ENCODE results near the gene PRPF40B. TPM values are rescaled to one million over a fixed set of nuclear protein-coding genes. Genes with fewer than 3 reads are reported as not detected.

PRPF40B gene
- total and polyA plus RNA-seq, 9 of the 15 experiments (the other 6 are each of a cell fraction or from before 2014, with no cell fraction given): 0.55 to 10.6 (median 4.8) TPM

DNA sequence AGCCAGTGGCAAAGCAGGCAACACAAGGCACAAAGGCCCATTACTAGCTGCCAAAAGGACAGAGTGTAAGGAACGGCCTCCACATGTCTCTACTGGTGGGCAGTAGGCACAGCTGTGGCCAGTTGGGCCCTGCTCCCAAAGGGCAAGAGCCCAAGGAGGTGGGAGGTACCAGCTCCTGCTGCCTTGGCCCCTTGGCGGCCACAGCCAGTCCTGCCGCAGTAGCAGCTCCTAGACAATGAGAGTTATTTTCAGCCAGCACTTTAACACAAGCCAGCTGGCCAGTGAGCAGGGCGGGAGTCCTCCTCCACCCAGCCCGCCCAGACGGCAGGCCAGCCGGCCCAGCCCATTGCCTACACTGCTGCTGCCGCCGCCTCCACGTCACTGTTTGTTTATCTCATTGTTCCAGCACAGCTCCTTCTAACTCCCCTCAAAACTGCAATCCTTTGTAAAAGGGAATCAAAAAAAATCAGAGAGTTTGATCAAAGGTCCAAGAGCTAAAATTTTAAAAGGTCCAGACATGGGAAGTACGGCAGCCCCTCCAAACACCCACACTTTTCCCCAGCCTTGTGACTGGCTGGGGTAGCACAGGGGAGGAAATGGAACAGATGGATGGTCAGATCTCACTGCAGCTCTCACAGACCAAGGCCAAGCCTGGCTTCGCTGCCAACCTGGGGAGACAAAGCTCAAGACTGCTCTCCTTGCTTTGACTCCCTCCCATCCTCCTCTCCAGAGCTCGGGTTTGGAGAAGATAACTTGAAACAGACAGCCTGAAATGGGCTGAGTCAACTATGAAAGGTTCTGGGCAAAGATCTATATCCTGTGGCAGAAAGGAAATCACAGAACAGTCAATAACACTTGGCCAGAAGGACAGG is 50.3 kb downstream of the PRPF40B start (continued):
- TF ChIP-seq, protein P1, sequence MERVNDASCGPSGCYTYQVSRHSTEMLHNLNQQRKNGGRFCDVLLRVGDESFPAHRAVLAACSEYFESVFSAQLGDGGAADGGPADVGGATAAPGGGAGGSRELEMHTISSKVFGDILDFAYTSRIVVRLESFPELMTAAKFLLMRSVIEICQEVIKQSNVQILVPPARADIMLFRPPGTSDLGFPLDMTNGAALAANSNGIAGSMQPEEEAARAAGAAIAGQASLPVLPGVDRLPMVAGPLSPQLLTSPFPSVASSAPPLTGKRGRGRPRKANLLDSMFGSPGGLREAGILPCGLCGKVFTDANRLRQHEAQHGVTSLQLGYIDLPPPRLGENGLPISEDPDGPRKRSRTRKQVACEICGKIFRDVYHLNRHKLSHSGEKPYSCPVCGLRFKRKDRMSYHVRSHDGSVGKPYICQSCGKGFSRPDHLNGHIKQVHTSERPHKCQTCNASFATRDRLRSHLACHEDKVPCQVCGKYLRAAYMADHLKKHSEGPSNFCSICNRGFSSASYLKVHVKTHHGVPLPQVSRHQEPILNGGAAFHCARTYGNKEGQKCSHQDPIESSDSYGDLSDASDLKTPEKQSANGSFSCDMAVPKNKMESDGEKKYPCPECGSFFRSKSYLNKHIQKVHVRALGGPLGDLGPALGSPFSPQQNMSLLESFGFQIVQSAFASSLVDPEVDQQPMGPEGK (CRISPR knock-in tag; IDR thresholded peaks at IDR 0.05; ENCODE audit: borderline replicate concordance): no peak
- TF ChIP-seq ZNF121 (CRISPR knock-in tag; conservative IDR thresholded peaks at IDR 0.05): no peak
- TF ChIP-seq DMBX1 (CRISPR knock-in tag; IDR thresholded peaks at IDR 0.05; ENCODE audit: borderline replicate concordance): 0 out of 2 replicates have a peak, but pooled peaks have one; percentile 54
- TF ChIP-seq, protein P2, sequence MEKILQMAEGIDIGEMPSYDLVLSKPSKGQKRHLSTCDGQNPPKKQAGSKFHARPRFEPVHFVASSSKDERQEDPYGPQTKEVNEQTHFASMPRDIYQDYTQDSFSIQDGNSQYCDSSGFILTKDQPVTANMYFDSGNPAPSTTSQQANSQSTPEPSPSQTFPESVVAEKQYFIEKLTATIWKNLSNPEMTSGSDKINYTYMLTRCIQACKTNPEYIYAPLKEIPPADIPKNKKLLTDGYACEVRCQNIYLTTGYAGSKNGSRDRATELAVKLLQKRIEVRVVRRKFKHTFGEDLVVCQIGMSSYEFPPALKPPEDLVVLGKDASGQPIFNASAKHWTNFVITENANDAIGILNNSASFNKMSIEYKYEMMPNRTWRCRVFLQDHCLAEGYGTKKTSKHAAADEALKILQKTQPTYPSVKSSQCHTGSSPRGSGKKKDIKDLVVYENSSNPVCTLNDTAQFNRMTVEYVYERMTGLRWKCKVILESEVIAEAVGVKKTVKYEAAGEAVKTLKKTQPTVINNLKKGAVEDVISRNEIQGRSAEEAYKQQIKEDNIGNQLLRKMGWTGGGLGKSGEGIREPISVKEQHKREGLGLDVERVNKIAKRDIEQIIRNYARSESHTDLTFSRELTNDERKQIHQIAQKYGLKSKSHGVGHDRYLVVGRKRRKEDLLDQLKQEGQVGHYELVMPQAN (IDR thresholded peaks at IDR 0.05; ENCODE audit: borderline replicate concordance): no peak
- TF ChIP-seq ZNF395 (CRISPR knock-in tag; IDR thresholded peaks at IDR 0.05): no peak
- TF ChIP-seq ZNF583 (CRISPR knock-in tag; IDR thresholded peaks at IDR 0.05): 0 out of 2 replicates have a peak, but pooled peaks have one; percentile 26
- peak; percentile 75 for TF ChIP-seq PRDM10 (IDR thresholded peaks at IDR 0.05; ENCODE audit: partially characterized antibody)
- TF ChIP-seq, protein P3, sequence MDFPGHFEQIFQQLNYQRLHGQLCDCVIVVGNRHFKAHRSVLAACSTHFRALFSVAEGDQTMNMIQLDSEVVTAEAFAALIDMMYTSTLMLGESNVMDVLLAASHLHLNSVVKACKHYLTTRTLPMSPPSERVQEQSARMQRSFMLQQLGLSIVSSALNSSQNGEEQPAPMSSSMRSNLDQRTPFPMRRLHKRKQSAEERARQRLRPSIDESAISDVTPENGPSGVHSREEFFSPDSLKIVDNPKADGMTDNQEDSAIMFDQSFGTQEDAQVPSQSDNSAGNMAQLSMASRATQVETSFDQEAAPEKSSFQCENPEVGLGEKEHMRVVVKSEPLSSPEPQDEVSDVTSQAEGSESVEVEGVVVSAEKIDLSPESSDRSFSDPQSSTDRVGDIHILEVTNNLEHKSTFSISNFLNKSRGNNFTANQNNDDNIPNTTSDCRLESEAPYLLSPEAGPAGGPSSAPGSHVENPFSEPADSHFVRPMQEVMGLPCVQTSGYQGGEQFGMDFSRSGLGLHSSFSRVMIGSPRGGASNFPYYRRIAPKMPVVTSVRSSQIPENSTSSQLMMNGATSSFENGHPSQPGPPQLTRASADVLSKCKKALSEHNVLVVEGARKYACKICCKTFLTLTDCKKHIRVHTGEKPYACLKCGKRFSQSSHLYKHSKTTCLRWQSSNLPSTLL (IDR thresholded peaks at IDR 0.05): no peak
- TF ChIP-seq PHF21A (IDR thresholded peaks at IDR 0.05; ENCODE audit: borderline replicate concordance, low read depth): no peak
- TF ChIP-seq FOSL1 (tag; conservative IDR thresholded peaks at IDR 0.05): no peak; the same call in 1 of the 2 replicates
- TF ChIP-seq TEAD4 (IDR thresholded peaks at IDR 0.05; ENCODE audit: low read length): peak; percentile 19; the same call in 1 of the 2 replicates
- TF ChIP-seq TEAD4 (CRISPR knock-in tag; IDR thresholded peaks at IDR 0.05; ENCODE audit: borderline replicate concordance): no peak
- no peak for TF ChIP-seq ZNF436 (CRISPR knock-in tag; IDR thresholded peaks at IDR 0.05)
- no peak for TF ChIP-seq SRSF7 (optimal IDR thresholded peaks at IDR 0.05; ENCODE audit: low read depth, low read length)
- no peak for TF ChIP-seq HMG20A (CRISPR knock-in tag; conservative IDR thresholded peaks at IDR 0.05)

Measured in K562 (cell line).